GM18526 (cell line): Measurements from ENCODE around the gene DENND1A.

Experiments
- POLR2A ChIP-seq: IDR thresholded peaks from 3 replicates; pipeline ENCODE4 v1.6.1; 2011; ENCODE audit not compliant: insufficient read length; ENCODE audit errors: extremely low read depth

DENND1A gene

DNA sequence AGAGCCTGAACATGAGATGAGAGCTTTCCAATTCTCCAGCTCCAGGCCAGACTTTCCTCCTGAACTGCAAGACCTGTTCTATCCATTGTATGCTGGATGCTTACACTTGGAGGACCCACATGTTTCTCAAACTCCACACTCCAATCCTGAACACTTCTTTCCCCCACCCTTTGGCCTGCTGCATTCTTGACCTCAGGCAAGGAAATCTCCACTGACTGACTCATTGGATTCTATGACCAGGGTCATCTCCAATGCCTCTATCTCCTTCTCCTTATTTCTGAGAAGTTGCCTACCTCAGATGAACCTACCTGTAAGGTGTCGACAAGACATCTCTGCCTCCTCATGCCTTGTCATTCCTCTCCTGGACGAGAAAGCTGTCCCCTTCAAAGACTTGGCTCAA is 420.3 kb downstream of the DENND1A start:
- no peak for TF ChIP-seq POLR2A

DNA sequence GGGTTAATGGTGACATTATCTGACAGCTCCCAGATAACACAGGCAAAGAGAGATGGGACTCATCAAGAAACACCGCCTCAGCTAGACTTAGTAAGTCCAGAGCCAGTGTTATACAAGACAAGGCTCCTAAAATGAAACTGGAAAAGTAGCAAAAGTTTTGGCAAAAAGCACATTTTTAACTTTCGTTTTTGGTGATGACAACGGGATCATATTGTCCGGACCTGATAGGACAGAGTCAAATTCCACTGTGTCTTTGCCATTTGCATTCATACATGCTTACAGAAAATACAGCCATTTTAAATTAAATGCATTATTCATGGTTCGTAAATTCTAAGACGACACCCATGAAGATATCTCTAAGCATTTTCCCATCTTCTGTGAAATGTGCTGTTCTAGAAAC is 421.9 kb downstream of the DENND1A start:
- TF ChIP-seq POLR2A, result no peak

DNA sequence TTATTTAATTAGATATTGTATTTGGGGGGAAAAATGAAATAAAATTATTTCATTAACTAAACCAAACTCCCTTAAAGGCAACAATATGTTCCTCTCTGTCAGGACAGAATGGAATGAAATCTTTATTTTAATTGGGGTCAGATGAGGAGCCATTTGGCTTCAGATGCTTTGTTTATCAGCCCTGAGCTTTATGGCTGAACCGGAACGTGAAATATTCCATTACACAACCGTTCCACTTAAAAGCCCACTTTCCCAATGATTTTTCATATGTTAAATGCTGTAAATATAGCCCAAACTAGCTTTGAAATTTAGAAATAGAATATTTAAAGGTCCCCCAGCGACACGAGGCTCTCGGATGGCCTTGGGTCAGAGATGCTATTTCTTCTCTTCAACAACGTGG is 424.4 kb downstream of the DENND1A start:
- TF ChIP-seq POLR2A, result no peak

DNA sequence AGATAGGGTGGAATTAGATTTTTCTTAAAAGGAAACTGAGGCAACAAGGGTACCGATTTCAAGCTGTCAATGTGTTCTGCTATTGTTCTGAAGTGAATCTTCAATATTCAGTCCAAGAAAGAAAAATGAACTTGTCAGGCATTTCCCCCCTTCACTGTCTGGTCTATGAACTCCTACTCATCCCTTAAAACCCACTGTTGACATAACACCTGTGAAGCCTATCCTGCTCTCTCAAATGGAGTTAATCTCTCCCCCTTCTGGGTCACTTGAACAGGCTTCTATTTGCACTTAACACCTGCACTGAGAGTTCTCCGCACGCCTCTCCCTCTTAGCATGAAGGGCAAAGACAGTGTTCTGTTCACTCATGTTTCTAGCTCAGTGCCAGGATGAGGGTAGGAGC is 429.6 kb downstream of the DENND1A start:
- TF ChIP-seq POLR2A, result no peak

DNA sequence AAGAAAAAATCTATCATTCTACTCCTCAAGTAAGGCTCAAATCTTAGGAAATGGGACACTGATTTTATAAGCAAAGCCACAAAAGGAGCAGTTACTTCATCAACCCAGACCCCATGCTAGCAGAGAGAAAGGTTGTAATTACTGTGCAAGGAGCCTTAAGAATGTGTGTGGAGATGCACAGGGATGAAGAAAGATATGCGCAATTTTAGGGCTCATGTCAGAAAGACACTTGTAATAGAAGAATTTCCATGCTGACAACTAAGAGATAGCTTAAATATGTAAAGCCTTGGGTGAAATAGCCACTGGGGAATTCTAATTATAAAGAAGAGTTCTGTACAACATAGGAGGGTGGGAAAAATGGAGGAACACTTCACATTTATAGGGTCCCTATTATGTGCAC is 432.1 kb downstream of the DENND1A start:
- no peak for TF ChIP-seq POLR2A

DNA sequence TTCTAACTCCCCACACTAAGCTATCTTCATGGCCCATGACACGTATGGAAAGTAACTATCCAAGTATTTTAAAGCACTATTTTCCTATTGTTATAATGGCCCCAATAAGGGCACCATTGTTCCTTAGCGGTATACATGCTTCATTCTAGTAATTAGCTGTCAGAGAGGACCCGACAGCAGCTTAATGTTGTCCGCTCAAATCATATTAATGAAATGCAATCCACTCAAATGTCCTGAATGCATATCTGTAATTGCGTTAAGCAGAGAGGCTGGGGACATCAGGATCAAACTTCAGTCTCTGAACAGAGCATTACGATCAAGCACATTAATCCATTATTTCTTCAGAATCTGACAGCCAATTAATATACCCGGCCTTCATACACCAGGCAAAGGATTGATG is 434.2 kb downstream of the DENND1A start:
- TF ChIP-seq POLR2A, result no peak

DNA sequence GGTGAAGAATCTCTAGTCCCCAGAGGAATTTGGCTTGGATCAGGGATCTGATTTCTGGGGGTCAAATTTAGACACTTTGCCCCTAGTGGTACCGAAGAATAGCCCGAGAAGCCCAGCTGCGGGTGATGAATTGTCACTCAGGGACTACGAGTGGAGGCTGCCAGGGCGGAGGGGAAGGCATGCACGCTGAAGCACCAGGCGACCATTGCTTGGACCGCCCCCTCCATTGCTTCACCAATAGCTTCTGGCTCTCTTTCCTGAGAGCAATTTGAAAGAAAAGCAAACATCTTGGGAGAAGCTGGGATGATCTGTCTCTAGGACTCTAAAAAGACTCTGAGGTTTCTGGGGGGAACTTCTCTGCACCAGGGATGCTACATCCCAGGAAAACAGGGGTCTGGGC is 436.3 kb downstream of the DENND1A start:
- no peak for TF ChIP-seq POLR2A

DNA sequence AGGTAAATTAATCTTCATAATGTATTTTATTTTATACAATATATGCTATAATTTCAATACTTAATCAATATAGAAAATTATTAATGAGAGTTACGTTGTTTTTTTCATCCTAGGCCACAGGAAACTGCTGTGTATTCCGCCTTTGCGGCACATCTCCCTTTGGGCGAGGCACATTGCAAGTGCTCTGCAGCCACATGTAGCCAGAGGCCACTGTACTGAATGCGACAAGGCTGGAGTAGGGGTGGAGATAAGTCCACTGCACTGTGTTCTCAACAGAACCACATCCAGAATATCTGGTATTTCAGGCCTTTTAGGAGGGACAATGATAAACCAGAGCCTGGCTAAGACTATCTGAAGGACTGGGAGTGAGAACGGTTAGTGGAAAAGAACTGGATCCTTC is 439.2 kb downstream of the DENND1A start:
- no peak for TF ChIP-seq POLR2A

DNA sequence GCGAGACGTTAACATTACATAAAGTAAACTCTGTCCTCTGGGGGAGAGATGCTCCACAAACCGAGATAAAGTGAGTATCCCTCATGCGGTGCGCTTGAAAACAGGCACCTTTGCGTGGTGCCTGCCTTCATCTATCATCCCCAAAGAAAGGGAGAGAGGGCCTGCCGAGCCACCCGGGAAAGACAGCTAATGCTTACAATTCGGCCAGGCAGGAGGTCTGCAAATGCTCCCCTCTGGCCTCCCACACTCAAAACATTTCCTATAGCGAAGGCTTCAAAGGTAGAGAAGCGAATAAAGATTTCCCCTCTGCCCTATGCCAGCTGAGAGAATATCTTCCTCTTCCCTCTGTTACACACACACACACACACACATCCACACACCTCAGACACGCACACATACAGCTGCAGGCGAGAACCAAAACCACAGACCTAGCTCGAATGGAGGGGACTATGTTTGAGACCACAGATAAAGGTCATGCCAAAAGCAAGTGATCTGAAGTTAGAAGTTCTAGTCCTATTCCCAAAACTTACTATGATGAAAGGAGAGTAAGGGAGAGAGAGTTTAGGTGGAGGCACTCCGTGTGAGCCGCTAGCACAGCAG is 441.1 kb downstream of the DENND1A start:
- no peak for TF ChIP-seq POLR2A

DNA sequence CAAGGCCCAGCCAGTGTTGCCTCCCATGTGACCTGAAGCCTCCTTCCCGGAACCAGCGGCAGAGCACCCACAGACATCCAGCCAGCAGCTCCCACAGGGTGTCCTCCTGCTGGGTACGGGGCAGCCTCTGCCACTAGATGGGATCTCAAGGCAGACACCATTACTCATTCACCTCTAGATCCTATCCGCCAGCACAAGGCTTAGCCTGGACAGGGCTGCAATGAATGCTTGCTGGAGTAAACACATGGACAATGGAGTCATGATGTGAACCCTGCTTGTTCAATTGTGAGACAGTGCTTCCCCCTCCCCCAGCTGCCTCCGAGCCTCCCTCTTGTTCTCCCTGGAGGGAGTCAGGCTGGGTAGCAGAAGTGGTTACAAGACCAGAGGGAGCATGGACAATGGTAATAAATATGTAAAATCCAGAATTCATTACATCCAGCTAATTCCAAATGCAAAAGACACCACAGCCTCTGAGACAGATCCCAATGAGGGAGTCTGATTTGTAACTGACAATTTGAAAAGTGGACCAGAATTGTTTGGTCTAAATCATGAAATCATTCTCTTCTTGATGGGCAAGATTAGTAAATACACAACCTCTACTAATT is 441.9 kb downstream of the DENND1A start:
- no peak for TF ChIP-seq POLR2A

DNA sequence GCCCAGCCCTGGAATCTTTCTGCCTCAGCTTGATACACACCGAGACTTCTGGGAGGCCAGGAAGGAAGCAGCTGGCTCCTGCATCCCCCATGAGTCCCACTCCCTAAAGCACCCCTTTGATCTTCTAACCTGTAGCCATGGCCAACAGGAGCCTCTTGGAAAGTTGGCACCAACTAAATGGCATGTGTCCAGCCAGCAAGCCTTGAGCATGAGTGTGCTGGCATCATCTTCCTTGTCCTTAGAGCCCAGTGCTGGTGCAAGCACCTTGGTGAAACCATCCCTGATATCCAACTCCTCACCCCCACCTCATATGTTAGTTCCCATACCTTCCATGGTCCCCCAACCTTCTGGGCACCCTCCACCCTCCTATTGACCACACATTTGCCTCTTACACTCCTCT is 443.5 kb downstream of the DENND1A start:
- TF ChIP-seq POLR2A, result no peak

DNA sequence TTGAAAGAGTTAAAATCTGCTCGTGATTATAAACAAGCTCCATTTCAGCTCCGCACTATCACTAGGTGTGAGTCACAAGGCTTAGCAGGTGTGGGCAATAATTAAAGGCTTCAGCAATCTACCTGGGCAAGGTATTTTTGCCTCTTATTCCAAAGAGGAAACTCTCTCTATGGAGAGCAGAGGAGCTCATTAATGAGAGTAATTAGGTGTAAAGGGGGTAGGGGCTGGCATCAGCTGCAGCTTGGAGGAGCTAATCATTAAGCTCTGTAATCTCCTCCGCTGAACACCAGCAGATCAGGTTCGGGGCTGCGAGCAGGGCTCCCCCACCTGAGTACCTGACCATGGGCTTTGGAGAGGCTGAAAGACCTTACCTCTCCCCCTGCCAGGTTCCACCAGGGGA is 444.7 kb downstream of the DENND1A start:
- TF ChIP-seq POLR2A, result no peak

DNA sequence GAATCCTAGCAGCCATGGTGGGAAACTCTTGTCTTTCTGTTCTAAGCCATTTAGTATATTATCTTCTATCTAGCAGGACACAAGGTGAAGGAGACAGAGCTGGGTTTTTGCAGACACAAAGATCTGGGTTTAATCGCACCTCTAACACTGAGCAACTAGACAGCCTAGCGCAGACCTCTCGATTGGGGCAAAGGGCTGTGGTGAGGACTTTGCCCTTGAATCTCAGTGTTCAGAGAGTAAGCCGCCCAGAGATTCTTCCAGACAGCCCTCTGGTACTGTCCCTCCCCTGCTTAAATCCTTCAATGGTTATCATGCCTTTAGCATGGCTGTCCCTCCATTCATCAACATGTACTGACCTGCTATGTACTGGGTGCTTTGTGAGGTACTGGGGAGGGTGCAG is 445.8 kb downstream of the DENND1A start:
- TF ChIP-seq POLR2A, result no peak

DNA sequence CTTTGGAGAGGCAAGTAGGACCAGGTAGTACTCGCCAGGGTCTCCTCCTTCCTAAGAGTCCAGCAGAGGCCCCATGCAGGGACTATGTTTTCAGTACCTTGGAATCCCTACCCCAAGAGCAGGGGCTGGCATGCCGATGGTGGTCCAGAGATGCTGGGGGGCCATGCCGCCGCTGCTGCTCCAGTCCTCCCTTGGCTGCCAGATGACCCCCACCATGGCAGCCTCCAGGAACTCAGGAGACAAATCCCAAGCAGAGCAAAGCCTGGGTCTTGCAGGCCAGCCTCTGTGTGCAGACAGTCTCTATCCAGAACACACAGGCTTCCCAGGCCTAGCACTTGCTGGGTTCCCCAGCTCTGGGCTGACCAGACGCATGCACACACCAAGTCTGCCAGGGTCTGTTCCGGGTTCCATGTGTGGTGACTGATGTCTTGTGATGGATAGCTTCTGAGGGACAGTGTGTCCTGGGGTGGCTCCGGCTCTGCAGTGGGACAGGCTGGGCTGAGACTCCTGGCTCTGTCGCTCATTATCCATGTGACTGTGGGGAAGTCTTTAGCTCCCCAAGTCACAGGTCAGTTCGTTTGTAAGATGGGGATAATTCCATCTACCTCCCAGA is 446.6 kb downstream of the DENND1A start:
- no peak for TF ChIP-seq POLR2A

DNA sequence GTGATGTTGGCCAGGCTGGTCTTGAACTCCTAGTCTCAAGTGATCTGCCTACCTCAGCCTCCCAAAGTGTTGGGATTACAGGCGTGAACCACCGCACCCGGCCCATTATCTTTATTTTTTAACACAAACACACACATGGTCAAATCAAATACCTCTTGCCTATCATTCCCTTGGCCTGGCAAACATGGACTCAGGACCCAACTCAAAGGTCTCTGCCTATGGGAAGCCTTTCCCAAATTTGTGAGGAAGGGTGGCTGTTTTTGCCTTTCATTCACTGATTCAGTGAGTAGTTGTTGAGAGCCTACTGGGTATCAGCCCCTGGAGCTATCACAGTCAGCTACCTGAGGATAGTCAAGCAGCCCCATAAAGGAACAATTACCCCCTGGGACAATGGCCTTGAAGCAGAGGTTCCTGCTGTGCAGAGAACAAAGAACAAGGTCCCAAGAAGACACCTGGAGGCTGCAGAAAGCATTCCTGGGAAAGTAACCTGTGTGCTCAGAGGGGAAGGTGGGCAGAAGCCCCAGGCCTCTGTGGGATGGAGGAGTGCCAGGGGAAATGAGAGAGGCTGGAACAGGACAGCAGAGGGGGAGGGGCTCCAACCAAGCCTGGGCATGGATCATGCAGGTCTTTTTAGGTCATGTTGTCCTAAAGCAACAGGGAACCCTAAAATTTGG is 447.5 kb downstream of the DENND1A start:
- TF ChIP-seq POLR2A, result no peak

DNA sequence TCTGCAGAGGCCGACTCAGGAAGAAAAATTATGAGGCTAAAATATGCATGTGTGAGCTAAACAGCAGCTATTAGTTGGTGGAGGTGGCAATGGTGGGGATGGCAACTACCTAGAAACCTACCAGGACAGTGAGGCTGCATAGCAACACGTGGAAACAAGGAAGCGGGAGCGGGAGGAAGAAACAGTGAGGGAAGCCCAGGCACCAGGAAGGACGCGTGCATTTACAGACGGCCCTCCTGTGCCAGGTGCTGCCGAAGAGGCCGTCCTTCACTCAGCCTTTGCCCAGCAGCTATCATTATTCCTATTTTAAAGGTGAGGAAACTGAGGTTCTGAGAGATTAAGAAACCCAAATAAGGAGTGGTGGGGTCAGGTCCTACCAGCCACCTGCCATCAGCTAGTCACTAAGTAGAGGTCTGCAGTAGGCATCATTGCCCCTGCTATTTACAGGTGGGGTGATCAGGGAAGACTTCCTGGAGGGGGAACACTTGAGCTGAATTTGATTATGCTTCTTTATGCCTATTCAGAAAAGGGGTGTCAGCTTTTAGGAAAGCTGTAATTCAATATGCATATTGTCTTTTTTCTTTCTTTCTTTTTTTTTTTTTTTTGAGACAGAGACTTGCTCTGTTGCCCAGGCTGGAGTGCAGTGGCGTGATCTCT is 448.6 kb downstream of the DENND1A start:
- no peak for TF ChIP-seq POLR2A
